GM23338 (cell line): ENCODE results near the gene GSC2. TPM values are rescaled to one million over a fixed set of nuclear protein-coding genes. Genes with fewer than 3 reads are reported as not detected.

Experiments used
- ATAC-seq: fragments of 200-7000 bp; cut with Tn5 transposase; 3 replicates; pipeline ENCODE4 v1.9.1; 2020
- DNase-seq: peaks from one replicate; pipeline ENCODE4 v3.0.0-alpha.2; 2015; ENCODE audit warnings: low spot score
- H2AFZ ChIP-seq: fragments of 200-600 bp; sonication (generic); 2 replicates; pipeline ENCODE4 v1.8.0; 2016; ENCODE audit warnings: antibody characterized with exemption, mild to moderate bottlenecking, moderate library complexity
- H3F3A ChIP-seq: fragments of 200-600 bp; sonication (generic); replicated peaks from 2 replicates; pipeline ENCODE4 v1.8.0; 2017; ENCODE audit warnings: antibody characterized with exemption, mixed run types, low read depth
- H3K27ac ChIP-seq: fragments of 200-600 bp; sonication (generic); 2 replicates; pipeline ENCODE4 v1.6.1; 2016; ENCODE audit warnings: low read depth
- H3K27me3 ChIP-seq: fragments of 200-600 bp; sonication (generic); 2 replicates; pipeline ENCODE4 v1.8.0; 2016; ENCODE audit warnings: mild to moderate bottlenecking, mixed run types, moderate library complexity; ENCODE audit not compliant: insufficient read depth
- H3K36me3 ChIP-seq: fragments of 200-600 bp; sonication (generic); 2 replicates; pipeline ENCODE4 v1.8.0; 2016; ENCODE audit warnings: mild to moderate bottlenecking; ENCODE audit not compliant: insufficient read depth
- H3K4me1 ChIP-seq: fragments of 200-600 bp; sonication (generic); 2 replicates; pipeline ENCODE4 v1.8.0; 2016; ENCODE audit warnings: mild to moderate bottlenecking, moderate library complexity; ENCODE audit not compliant: insufficient read depth
- H3K4me2 ChIP-seq: fragments of 200-600 bp; sonication (generic); 2 replicates; pipeline ENCODE4 v1.7.1; 2017; ENCODE audit warnings: mixed run types
- H3K4me3 ChIP-seq: fragments of 200-600 bp; sonication (generic); 2 replicates; pipeline ENCODE4 v1.6.1; 2016; ENCODE audit warnings: mixed run types
- H3K79me2 ChIP-seq: fragments of 200-600 bp; sonication (generic); replicated peaks from 2 replicates; pipeline ENCODE4 v1.8.0; 2017; ENCODE audit warnings: mild to moderate bottlenecking; ENCODE audit not compliant: insufficient read depth
- H3K9me2 ChIP-seq: fragments of 200-600 bp; sonication (generic); 2 replicates; pipeline ENCODE4 v1.8.0; 2017; ENCODE audit not compliant: insufficient read depth
- H4K20me1 ChIP-seq: fragments of 200-600 bp; sonication (generic); replicated peaks from 2 replicates; pipeline ENCODE4 v1.8.0; 2017; ENCODE audit warnings: mild to moderate bottlenecking; ENCODE audit not compliant: insufficient read depth
- H3K27ac Mint-ChIP-seq: 2 replicates; pipeline ENCODE4 v1.8.0; 2020; ENCODE audit warnings: inconsistent platforms, mild to moderate bottlenecking, moderate library complexity, mixed read lengths
- H3K27me3 Mint-ChIP-seq: 3 replicates; pipeline ENCODE4 v1.8.0; 2022; ENCODE audit warnings: low read depth, mild to moderate bottlenecking, moderate library complexity, mixed read lengths, inconsistent platforms; ENCODE audit not compliant: insufficient read depth, poor library complexity
- H3K36me3 Mint-ChIP-seq: 3 replicates; pipeline ENCODE4 v1.8.0; 2021; ENCODE audit warnings: low read depth, mild to moderate bottlenecking, inconsistent platforms, moderate library complexity, mixed read lengths
- H3K4me1 Mint-ChIP-seq: 3 replicates; pipeline ENCODE4 v1.8.0; 2020; ENCODE audit warnings: mild to moderate bottlenecking, inconsistent platforms, mixed read lengths
- H3K4me3 Mint-ChIP-seq: 3 replicates; pipeline ENCODE4 v1.8.0; 2021; ENCODE audit warnings: moderate library complexity, mild to moderate bottlenecking, inconsistent platforms, mixed read lengths
- H3K9me3 Mint-ChIP-seq: 3 replicates; pipeline ENCODE4 v1.8.0; 2020; ENCODE audit warnings: moderate library complexity, mild to moderate bottlenecking, inconsistent platforms, mixed read lengths
- CREB1 ChIP-seq: fragments of 250-450 bp; sonication (Bioruptor Pico); IDR thresholded peaks from 2 replicates; pipeline ENCODE4 v1.5.0; 2020; ENCODE audit warnings: low read depth, mild to moderate bottlenecking, moderate library complexity
- EZH2 ChIP-seq: fragments of 200-600 bp; sonication (generic); IDR thresholded peaks from one replicate; pipeline ENCODE4 v1.8.0; 2017; ENCODE audit warnings: antibody characterized with exemption, mild to moderate bottlenecking, low read depth; ENCODE audit not compliant: unreplicated experiment
- JUNB ChIP-seq: IDR thresholded peaks from one replicate; pipeline ENCODE4 v1.6.1; 2016; ENCODE audit warnings: antibody characterized with exemption; ENCODE audit not compliant: unreplicated experiment
- NANOG ChIP-seq: IDR thresholded peaks from 2 replicates; pipeline ENCODE4 v1.6.1; 2016; ENCODE audit warnings: antibody characterized with exemption, borderline replicate concordance
- POLR2AphosphoS5 ChIP-seq: IDR thresholded peaks from 2 replicates; pipeline ENCODE4 v1.6.1; 2016; ENCODE audit warnings: antibody characterized with exemption, low read depth
- STAT1 ChIP-seq: IDR thresholded peaks from one replicate; pipeline ENCODE4 v1.6.1; 2016; ENCODE audit warnings: antibody characterized with exemption; ENCODE audit not compliant: unreplicated experiment
- ZNF114 ChIP-seq: fragments of 250-450 bp; sonication (Bioruptor Pico); IDR thresholded peaks from 2 replicates; pipeline ENCODE4 v1.5.0; 2020; ENCODE audit warnings: mild to moderate bottlenecking, moderate library complexity
- polyA plus RNA-seq: library from polyadenylated mRNA; unstranded; fragments of >200 nt; fragmentation: Nextera tagmentation; extraction: Ambion mirVana; gene quantifications from 2 replicates; pipeline ENCODE4 v1.2.1, GENCODE V29; 2016
- total RNA-seq: library from RNA; depleted of rRNA; stranded (reverse); fragments of >200 nt; shearing (Covaris generic); gene quantifications from 2 replicates; pipeline ENCODE4 v1.2.3, GENCODE V29; 2014
- TF ChIP-seq, protein P1 (sequence below): IDR thresholded peaks from one replicate; pipeline ENCODE4 v1.6.1; 2018; ENCODE audit warnings: antibody characterized with exemption; ENCODE audit not compliant: unreplicated experiment
- TF ChIP-seq, protein P2 (sequence below): fragments of 250-450 bp; sonication (Bioruptor Pico); IDR thresholded peaks from 2 replicates; pipeline ENCODE4 v1.5.0; 2020; ENCODE audit warnings: mild to moderate bottlenecking, moderate library complexity

The GSC2 gene
- total and polyA plus RNA-seq, 2 experiments from 2014 or later: not detected

DNA sequence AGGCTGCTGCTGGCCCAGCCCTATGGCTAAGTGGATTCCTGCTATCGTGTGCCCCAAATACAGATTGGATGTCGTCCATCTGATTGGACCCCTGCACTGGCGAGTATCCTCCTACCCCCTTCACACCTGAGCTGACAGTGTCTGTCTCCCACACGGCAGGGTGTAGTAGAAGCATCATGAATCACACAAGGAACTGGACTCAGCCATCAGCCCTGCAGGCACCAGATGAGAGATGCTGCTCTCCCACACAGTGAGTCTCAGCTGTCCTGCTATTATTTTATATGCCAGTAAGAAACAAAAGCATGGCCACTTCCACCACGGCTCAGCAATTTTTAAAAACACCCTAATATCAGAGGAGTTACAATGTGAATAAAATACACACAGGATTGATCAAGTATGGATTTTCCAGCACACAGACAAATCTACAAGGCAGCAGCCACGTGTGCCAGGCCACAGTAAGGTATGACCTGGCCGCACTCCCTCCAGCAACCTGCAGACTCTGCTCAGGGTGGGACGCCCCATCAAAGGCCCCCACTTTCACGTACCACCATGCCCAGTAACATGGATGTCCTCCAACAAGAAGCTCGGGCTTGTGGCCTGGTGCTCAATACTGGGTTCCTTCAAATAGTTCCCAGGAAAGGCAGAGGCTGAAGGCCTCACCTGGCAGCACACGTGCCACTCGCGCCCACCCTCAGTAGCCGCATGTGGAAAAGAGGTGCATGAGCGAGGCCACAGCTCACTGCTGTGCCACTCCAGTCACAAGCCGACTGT lies 44.9 kb upstream of the GSC2 start:
- Histone ChIP-seq H3K4me1 (no peaks in the 10 kb centered on the region), H2AFZ (no peak overlapping the region), H3K27me3 (no peaks in the 10 kb centered on the region), H3K4me3 (no peak overlapping the region), H3K27ac (no peak overlapping the region), H3F3A (no peaks in the 10 kb centered on the region), H3K79me2 (no peaks in the 10 kb centered on the region), H3K4me2 (no peak overlapping the region), H3K36me3 (0 out of 2 replicates have a peak, but pooled peaks cover 7% of the 10 kb centered on the region), H3K9me2 (no peaks in the 10 kb centered on the region), H4K20me1 (no peaks in the 10 kb centered on the region)
- no peaks in the 10 kb centered on the region; the same call in 2 of the 3 replicates for H3K9me3 Mint-ChIP-seq
- H3K4me1 Mint-ChIP-seq: peaks cover 7% of the 10 kb centered on the region
- no peak overlapping the region; the same call in 2 of the 3 replicates for H3K4me3 Mint-ChIP-seq
- DNase-seq (no peak), ATAC-seq (no peak)
- TF ChIP-seq, protein P1, sequence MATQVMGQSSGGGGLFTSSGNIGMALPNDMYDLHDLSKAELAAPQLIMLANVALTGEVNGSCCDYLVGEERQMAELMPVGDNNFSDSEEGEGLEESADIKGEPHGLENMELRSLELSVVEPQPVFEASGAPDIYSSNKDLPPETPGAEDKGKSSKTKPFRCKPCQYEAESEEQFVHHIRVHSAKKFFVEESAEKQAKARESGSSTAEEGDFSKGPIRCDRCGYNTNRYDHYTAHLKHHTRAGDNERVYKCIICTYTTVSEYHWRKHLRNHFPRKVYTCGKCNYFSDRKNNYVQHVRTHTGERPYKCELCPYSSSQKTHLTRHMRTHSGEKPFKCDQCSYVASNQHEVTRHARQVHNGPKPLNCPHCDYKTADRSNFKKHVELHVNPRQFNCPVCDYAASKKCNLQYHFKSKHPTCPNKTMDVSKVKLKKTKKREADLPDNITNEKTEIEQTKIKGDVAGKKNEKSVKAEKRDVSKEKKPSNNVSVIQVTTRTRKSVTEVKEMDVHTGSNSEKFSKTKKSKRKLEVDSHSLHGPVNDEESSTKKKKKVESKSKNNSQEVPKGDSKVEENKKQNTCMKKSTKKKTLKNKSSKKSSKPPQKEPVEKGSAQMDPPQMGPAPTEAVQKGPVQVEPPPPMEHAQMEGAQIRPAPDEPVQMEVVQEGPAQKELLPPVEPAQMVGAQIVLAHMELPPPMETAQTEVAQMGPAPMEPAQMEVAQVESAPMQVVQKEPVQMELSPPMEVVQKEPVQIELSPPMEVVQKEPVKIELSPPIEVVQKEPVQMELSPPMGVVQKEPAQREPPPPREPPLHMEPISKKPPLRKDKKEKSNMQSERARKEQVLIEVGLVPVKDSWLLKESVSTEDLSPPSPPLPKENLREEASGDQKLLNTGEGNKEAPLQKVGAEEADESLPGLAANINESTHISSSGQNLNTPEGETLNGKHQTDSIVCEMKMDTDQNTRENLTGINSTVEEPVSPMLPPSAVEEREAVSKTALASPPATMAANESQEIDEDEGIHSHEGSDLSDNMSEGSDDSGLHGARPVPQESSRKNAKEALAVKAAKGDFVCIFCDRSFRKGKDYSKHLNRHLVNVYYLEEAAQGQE: no peak
- no peak for TF ChIP-seq STAT1
- TF ChIP-seq, protein P2, sequence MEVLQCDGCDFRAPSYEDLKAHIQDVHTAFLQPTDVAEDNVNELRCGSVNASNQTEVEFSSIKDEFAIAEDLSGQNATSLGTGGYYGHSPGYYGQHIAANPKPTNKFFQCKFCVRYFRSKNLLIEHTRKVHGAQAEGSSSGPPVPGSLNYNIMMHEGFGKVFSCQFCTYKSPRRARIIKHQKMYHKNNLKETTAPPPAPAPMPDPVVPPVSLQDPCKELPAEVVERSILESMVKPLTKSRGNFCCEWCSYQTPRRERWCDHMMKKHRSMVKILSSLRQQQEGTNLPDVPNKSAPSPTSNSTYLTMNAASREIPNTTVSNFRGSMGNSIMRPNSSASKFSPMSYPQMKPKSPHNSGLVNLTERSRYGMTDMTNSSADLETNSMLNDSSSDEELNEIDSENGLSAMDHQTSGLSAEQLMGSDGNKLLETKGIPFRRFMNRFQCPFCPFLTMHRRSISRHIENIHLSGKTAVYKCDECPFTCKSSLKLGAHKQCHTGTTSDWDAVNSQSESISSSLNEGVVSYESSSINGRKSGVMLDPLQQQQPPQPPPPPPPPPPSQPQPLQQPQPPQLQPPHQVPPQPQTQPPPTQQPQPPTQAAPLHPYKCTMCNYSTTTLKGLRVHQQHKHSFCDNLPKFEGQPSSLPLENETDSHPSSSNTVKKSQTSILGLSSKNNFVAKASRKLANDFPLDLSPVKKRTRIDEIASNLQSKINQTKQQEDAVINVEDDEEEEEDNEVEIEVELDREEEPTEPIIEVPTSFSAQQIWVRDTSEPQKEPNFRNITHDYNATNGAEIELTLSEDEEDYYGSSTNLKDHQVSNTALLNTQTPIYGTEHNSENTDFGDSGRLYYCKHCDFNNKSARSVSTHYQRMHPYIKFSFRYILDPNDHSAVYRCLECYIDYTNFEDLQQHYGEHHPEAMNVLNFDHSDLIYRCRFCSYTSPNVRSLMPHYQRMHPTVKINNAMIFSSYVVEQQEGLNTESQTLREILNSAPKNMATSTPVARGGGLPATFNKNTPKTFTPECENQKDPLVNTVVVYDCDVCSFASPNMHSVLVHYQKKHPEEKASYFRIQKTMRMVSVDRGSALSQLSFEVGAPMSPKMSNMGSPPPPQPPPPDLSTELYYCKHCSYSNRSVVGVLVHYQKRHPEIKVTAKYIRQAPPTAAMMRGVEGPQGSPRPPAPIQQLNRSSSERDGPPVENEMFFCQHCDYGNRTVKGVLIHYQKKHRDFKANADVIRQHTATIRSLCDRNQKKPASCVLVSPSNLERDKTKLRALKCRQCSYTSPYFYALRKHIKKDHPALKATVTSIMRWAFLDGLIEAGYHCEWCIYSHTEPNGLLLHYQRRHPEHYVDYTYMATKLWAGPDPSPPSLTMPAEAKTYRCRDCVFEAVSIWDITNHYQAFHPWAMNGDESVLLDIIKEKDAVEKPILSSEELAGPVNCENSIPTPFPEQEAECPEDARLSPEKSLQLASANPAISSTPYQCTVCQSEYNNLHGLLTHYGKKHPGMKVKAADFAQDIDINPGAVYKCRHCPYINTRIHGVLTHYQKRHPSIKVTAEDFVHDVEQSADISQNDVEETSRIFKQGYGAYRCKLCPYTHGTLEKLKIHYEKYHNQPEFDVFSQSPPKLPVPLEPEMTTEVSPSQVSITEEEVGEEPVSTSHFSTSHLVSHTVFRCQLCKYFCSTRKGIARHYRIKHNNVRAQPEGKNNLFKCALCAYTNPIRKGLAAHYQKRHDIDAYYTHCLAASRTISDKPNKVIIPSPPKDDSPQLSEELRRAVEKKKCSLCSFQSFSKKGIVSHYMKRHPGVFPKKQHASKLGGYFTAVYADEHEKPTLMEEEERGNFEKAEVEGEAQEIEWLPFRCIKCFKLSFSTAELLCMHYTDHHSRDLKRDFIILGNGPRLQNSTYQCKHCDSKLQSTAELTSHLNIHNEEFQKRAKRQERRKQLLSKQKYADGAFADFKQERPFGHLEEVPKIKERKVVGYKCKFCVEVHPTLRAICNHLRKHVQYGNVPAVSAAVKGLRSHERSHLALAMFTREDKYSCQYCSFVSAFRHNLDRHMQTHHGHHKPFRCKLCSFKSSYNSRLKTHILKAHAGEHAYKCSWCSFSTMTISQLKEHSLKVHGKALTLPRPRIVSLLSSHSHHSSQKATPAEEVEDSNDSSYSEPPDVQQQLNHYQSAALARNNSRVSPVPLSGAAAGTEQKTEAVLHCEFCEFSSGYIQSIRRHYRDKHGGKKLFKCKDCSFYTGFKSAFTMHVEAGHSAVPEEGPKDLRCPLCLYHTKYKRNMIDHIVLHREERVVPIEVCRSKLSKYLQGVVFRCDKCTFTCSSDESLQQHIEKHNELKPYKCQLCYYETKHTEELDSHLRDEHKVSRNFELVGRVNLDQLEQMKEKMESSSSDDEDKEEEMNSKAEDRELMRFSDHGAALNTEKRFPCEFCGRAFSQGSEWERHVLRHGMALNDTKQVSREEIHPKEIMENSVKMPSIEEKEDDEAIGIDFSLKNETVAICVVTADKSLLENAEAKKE: no peak
- no peak for TF ChIP-seq NANOG
- TF ChIP-seq JUNB: no peak
- no peak for TF ChIP-seq CREB1 (CRISPR knock-in tag)
- no peak for TF ChIP-seq ZNF114
- TF ChIP-seq EZH2: no peak
- no peak for TF ChIP-seq POLR2AphosphoS5
- no peak overlapping the region for H3K27ac Mint-ChIP-seq
- peaks cover 43% of the 10 kb centered on the region for H3K36me3 Mint-ChIP-seq
- H3K27me3 Mint-ChIP-seq: peaks cover 6% of the 10 kb centered on the region
